ENCODE results near the gene OVOL3.

OVOL3 gene

GRCh38 chr19:36106991-36107390 lies 4.0 kb upstream of the OVOL3 start:
- no peak; the same call in 2 of the 3 replicates for ATAC-seq (ENCODE audit: insufficient read depth, low read depth)
- no peak overlapping the region for H2AFZ ChIP-seq (ENCODE audit: low read depth, low read length)
- no peaks in the 10 kb centered on the region for H3K4me1 ChIP-seq (ENCODE audit: insufficient read depth, low read length)
- TF ChIP-seq EZH2 (IDR thresholded peaks at IDR 0.05; ENCODE audit: borderline replicate concordance, low read depth, low read length, severe bottlenecking): no peak
- TF ChIP-seq, protein P1, sequence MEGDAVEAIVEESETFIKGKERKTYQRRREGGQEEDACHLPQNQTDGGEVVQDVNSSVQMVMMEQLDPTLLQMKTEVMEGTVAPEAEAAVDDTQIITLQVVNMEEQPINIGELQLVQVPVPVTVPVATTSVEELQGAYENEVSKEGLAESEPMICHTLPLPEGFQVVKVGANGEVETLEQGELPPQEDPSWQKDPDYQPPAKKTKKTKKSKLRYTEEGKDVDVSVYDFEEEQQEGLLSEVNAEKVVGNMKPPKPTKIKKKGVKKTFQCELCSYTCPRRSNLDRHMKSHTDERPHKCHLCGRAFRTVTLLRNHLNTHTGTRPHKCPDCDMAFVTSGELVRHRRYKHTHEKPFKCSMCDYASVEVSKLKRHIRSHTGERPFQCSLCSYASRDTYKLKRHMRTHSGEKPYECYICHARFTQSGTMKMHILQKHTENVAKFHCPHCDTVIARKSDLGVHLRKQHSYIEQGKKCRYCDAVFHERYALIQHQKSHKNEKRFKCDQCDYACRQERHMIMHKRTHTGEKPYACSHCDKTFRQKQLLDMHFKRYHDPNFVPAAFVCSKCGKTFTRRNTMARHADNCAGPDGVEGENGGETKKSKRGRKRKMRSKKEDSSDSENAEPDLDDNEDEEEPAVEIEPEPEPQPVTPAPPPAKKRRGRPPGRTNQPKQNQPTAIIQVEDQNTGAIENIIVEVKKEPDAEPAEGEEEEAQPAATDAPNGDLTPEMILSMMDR (IDR thresholded peaks at IDR 0.05; ENCODE audit: borderline replicate concordance, extremely low read depth, low read length, poor library complexity, severe bottlenecking): no peak
- no peak overlapping the region for H3K4me3 ChIP-seq (ENCODE audit: low read depth in 1 of 2, low read length in 2 of 2)
- H3K27me3 ChIP-seq (ENCODE audit: insufficient read depth, low read length, poor library complexity): no peaks in the 10 kb centered on the region
- no peak overlapping the region; the same call in 1 of the 2 replicates for H3K27ac ChIP-seq (ENCODE audit: low read length)
- no peak overlapping the region for H3K9ac ChIP-seq (ENCODE audit: low read depth, low read length)
- no peak overlapping the region for H3K4me2 ChIP-seq (ENCODE audit: insufficient read depth, low read length)
- H3K79me2 ChIP-seq (ENCODE audit: insufficient read depth, low read length): no peaks in the 10 kb centered on the region
- no peak for DNase-seq
- peaks cover 58% of the 10 kb centered on the region for H3K36me3 ChIP-seq (ENCODE audit: insufficient read depth, low read length)
- no peaks in the 10 kb centered on the region for H3K9me3 ChIP-seq (ENCODE audit: insufficient read depth, low read length, severe bottlenecking)
- peaks cover 25% of the 10 kb centered on the region for H4K20me1 ChIP-seq (ENCODE audit: insufficient read depth, low read length)

GRCh38 chr19:36108684-36109083 lies 2.3 kb upstream of the OVOL3 start:
- ATAC-seq (ENCODE audit: insufficient read depth, low read depth) (no peak), DNase-seq (no peak)
- Histone ChIP-seq H3K27ac (ENCODE audit: low read length) (no peak overlapping the region), H3K36me3 (ENCODE audit: insufficient read depth, low read length) (peaks cover 56% of the 10 kb centered on the region), H3K79me2 (ENCODE audit: insufficient read depth, low read length) (peaks cover 10% of the 10 kb centered on the region), H3K27me3 (ENCODE audit: insufficient read depth, low read length, poor library complexity) (no peaks in the 10 kb centered on the region), H2AFZ (ENCODE audit: low read depth, low read length) (no peak overlapping the region), H3K4me2 (ENCODE audit: insufficient read depth, low read length) (no peak overlapping the region), H3K9me3 (ENCODE audit: insufficient read depth, low read length, severe bottlenecking) (no peaks in the 10 kb centered on the region), H3K9ac (ENCODE audit: low read depth, low read length) (no peak overlapping the region), H3K4me3 (ENCODE audit: low read depth in 1 of 2, low read length in 2 of 2) (no peak overlapping the region), H4K20me1 (ENCODE audit: insufficient read depth, low read length) (0 out of 2 replicates have a peak, but pooled peaks cover 16% of the 10 kb centered on the region), H3K4me1 (ENCODE audit: insufficient read depth, low read length) (peaks cover 11% of the 10 kb centered on the region)
- TF ChIP-seq, protein P1 (IDR thresholded peaks at IDR 0.05; ENCODE audit: borderline replicate concordance, extremely low read depth, low read length, poor library complexity, severe bottlenecking): no peak
- no peak for TF ChIP-seq EZH2 (IDR thresholded peaks at IDR 0.05; ENCODE audit: borderline replicate concordance, low read depth, low read length, severe bottlenecking)

GRCh38 chr19:36111200-36111539 lies 227 bp downstream of the OVOL3 start:
- no peak overlapping the region for H3K27ac ChIP-seq (ENCODE audit: low read length)
- H3K79me2 ChIP-seq (ENCODE audit: insufficient read depth, low read length): peaks cover 25% of the 10 kb centered on the region
- no peak overlapping the region for H2AFZ ChIP-seq (ENCODE audit: low read depth, low read length)
- DNase-seq (no peak), ATAC-seq (ENCODE audit: insufficient read depth, low read depth) (no peak)
- TF ChIP-seq EZH2 (IDR thresholded peaks at IDR 0.05; ENCODE audit: borderline replicate concordance, low read depth, low read length, severe bottlenecking): no peak
- TF ChIP-seq, protein P1 (IDR thresholded peaks at IDR 0.05; ENCODE audit: borderline replicate concordance, extremely low read depth, low read length, poor library complexity, severe bottlenecking): no peak
- no peak overlapping the region for H3K4me3 ChIP-seq (ENCODE audit: low read depth in 1 of 2, low read length in 2 of 2)
- H3K4me1 ChIP-seq (ENCODE audit: insufficient read depth, low read length): peaks cover 24% of the 10 kb centered on the region
- H3K4me2 ChIP-seq (ENCODE audit: insufficient read depth, low read length): no peak overlapping the region
- H3K9me3 ChIP-seq (ENCODE audit: insufficient read depth, low read length, severe bottlenecking): no peaks in the 10 kb centered on the region
- H3K36me3 ChIP-seq (ENCODE audit: insufficient read depth, low read length): peaks cover 37% of the 10 kb centered on the region
- no peaks in the 10 kb centered on the region for H3K27me3 ChIP-seq (ENCODE audit: insufficient read depth, low read length, poor library complexity)
- no peak overlapping the region for H3K9ac ChIP-seq (ENCODE audit: low read depth, low read length)
- peaks cover 10% of the 10 kb centered on the region for H4K20me1 ChIP-seq (ENCODE audit: insufficient read depth, low read length)

GRCh38 chr19:36112678-36113077 lies 1.7 kb downstream of the OVOL3 start:
- H3K4me2 ChIP-seq (ENCODE audit: insufficient read depth, low read length): peak overlapping the region; percentile 96; the same call in 1 of the 2 replicates
- no peaks in the 10 kb centered on the region for H3K9me3 ChIP-seq (ENCODE audit: insufficient read depth, low read length, severe bottlenecking)
- no peak overlapping the region for H2AFZ ChIP-seq (ENCODE audit: low read depth, low read length)
- peaks cover 12% of the 10 kb centered on the region for H4K20me1 ChIP-seq (ENCODE audit: insufficient read depth, low read length)
- ATAC-seq (ENCODE audit: insufficient read depth, low read depth) (no peak), DNase-seq (no peak)
- H3K9ac ChIP-seq (ENCODE audit: low read depth, low read length): no peak overlapping the region; the same call in 1 of the 2 replicates
- peaks cover 36% of the 10 kb centered on the region for H3K79me2 ChIP-seq (ENCODE audit: insufficient read depth, low read length)
- TF ChIP-seq, protein P1 (IDR thresholded peaks at IDR 0.05; ENCODE audit: borderline replicate concordance, extremely low read depth, low read length, poor library complexity, severe bottlenecking): no peak
- H3K27ac ChIP-seq (ENCODE audit: low read length): no peak overlapping the region
- no peaks in the 10 kb centered on the region for H3K27me3 ChIP-seq (ENCODE audit: insufficient read depth, low read length, poor library complexity)
- peaks cover 36% of the 10 kb centered on the region for H3K36me3 ChIP-seq (ENCODE audit: insufficient read depth, low read length)
- peak overlapping the region in 1 of 2 experiments; percentile 68; a peak in 1 of 4 replicates for H3K4me3 ChIP-seq (ENCODE audit: low read depth in 1 of 2, low read length in 2 of 2)
- peaks cover 31% of the 10 kb centered on the region for H3K4me1 ChIP-seq (ENCODE audit: insufficient read depth, low read length)

All from DND-41 (cell line).